ENCODE measurements around the gene PGM2L1. TPM values are rescaled to one million over a fixed set of nuclear protein-coding genes. Genes with fewer than 3 reads are reported as not detected.

Gene PGM2L1
- total RNA-seq: 1 to 10 TPM in 1 of 2 donors, under 1 TPM in 1; 0.66 to 5.2 TPM

DNA sequence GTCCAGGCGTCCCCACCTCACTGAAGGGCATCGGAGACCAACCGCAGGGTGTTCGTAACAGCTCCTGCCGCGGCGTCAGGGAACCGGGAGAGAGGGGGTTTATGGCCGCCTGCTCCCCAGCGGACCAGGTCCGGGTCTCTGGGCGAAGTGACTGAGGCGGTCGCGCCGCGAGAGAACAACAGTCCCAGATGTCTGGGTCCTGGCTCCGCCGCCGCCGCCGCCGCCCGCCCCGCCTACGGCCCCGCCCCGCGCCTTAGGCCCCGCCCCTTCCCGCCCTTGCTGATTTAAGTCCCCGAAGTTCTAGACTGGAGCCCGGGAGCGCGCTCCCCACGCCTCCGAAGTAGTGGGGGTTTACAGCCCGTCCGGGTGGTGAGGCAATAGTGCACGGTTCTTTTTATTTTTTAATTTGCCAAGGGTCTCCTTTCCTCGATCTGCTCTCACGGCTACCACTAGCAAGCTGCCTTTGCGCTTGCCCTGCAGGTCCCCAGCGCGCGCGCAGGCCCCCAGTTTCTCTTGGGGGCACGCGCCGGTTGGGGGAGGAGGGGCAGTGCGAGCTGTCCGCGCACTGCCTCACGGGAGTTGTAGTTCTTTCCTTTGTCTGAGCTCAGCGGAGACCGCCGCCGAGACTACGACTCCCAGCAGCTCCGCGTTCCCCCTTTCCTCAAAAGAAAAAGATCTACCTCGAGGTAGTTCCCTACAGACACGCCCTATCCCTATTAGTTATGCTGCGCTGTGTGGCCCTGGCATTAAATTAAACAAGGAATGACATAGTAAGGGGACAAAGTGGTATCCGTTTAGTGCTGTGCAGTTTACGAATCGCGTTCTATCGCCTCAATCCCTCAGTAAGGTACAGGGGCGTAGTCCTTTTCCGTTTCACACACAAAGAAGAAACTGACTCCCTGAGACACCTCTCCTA, at the start of gene PGM2L1:
Gene PGM2L1 (minus strand): TSS at position 190 of the 916 bp plus-strand sequence. CDS start 272 bp downstream, outside the sequence.
- peak within 1 kb of the TSS; percentile 67 to 98 (median 92) for H3K27ac ChIP-seq
- 0% methylated on average over 33 to 71 of the region's 71 CpGs for WGBS, 2 donors
- ATAC-seq (peak; percentile 95), DNase-seq (peak; percentile 94 to 97 (median 96))
- H3K36me3 ChIP-seq (replicated peaks in 1 of 2; ENCODE audit: insufficient read depth in 1 of 2, low read depth in 2 of 2): no peaks in the 10 kb centered on the region
- no peaks in the 10 kb centered on the region for H3K27me3 ChIP-seq
- TF ChIP-seq, protein P1, sequence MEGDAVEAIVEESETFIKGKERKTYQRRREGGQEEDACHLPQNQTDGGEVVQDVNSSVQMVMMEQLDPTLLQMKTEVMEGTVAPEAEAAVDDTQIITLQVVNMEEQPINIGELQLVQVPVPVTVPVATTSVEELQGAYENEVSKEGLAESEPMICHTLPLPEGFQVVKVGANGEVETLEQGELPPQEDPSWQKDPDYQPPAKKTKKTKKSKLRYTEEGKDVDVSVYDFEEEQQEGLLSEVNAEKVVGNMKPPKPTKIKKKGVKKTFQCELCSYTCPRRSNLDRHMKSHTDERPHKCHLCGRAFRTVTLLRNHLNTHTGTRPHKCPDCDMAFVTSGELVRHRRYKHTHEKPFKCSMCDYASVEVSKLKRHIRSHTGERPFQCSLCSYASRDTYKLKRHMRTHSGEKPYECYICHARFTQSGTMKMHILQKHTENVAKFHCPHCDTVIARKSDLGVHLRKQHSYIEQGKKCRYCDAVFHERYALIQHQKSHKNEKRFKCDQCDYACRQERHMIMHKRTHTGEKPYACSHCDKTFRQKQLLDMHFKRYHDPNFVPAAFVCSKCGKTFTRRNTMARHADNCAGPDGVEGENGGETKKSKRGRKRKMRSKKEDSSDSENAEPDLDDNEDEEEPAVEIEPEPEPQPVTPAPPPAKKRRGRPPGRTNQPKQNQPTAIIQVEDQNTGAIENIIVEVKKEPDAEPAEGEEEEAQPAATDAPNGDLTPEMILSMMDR (IDR thresholded peaks at IDR 0.05): peak in 1 of 7 experiments; percentile 18
- TF ChIP-seq POLR2A (IDR thresholded peaks at IDR 0.05): peak; percentile 76 to 86 (median 84)
- no peaks in the 10 kb centered on the region for H3K9me3 ChIP-seq
- intact Hi-C loops (cut with DNase I): no loop called here
- H3K4me1 ChIP-seq: peaks cover 10% of the 10 kb centered on the region
- H3K4me3 ChIP-seq: peak within 1 kb of the TSS; percentile 87 to 99

DNA sequence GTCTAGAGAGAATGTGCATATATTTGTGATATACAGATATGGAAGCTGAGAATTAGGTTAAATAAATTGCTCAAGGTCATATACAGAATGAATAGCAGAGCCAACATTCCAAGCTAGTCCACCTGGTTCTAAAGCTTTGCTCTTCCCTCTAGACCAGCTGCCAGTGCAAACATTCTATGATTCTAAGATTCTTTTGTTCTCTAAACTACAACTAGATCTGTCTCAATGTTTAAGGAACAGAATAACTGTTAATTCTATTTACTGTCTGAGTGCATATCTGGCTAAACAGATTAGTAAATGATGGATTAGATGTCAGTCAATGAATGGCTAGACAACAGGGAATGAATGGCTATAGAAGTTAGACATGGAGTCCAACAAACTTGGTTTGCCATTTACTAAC, 49.5 kb upstream of the PGM2L1 start:
- Histone ChIP-seq H3K9me3 (no peaks in the 10 kb centered on the region), H3K4me3 (no peak overlapping the region), H3K27me3 (no peaks in the 10 kb centered on the region), H3K27ac (no peak overlapping the region), H3K4me1 (peaks cover 22% of the 10 kb centered on the region), H3K36me3 (replicated peaks in 1 of 2; ENCODE audit: insufficient read depth in 1 of 2, low read depth in 2 of 2) (no peaks in the 10 kb centered on the region)
- DNase-seq (no peak), ATAC-seq (no peak)
- TF ChIP-seq POLR2A (IDR thresholded peaks at IDR 0.05): no peak
- TF ChIP-seq, protein P1 (IDR thresholded peaks at IDR 0.05): no peak
- intact Hi-C loops (cut with DNase I): loop anchor here (5.0 kb wide), 2 partner anchors 60 to 190 kb away; no protein-coding TSS in a partner anchor

DNA sequence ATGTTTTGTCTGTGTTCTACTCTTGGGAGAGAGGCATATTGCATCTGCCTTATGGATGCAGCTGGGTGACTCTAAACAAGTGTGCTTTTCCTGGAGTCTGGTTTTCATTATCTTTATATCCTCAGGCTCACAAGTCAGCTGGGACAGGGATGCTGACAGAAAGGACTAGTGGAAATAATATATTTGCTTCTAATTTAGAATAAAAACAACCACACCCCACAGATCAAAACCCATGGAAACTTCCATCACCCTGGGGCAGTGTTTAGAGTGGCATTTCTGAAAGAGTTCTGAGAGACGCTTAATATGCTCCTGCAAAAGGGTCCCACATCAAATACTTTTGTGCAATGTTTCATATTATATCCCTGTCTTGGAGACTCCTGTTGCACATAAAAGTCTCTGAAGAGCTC, 48.3 kb upstream of the PGM2L1 start:
- intact Hi-C loops (cut with DNase I): loop anchor here (5.0 kb wide), 2 partner anchors 59 to 189 kb away; no protein-coding TSS in a partner anchor
- no peak overlapping the region for H3K27ac ChIP-seq
- H3K36me3 ChIP-seq (replicated peaks in 1 of 2; ENCODE audit: insufficient read depth in 1 of 2, low read depth in 2 of 2): no peaks in the 10 kb centered on the region
- H3K27me3 ChIP-seq: no peaks in the 10 kb centered on the region
- DNase-seq (no peak), ATAC-seq (no peak)
- TF ChIP-seq, protein P1 (IDR thresholded peaks at IDR 0.05): no peak
- no peak for TF ChIP-seq POLR2A (IDR thresholded peaks at IDR 0.05)
- H3K9me3 ChIP-seq: no peaks in the 10 kb centered on the region
- WGBS, 2 donors: 79 to 100% methylated on average over 1 of the region's 1 CpG
- H3K4me3 ChIP-seq: no peak overlapping the region
- H3K4me1 ChIP-seq: peaks cover 28% of the 10 kb centered on the region

DNA sequence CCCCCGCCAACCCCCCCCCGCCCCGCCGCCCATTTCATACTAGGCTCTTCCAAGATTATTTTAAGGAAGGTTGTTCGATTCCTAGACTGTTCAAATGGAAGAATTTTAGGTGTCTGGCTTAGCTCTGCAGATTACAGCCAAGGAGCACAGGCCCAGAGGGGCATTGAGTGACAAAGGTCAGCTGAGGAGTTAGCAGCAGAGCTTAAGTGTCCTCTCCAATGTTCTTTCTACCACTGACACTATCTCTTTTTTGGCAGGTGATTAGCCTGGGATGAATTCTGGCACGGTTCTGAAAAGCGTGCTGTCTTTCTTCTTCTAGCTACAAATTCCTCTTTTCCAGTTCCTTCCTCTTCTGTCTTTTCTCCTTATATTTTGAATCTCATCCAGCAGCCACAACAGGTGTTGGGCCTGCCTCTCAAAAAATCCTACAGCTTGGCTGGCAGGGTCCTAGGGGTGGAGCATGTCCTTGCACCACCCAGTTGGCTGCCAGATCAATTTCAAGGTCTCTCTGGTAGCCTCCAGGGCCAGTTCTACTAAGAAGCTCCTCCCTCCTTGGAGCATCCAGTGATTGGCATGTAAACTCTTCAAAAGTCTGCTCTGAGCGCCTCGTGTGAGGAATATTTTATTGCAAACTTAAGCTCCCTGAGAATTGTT, 46.1 kb upstream of the PGM2L1 start:
- Histone ChIP-seq H3K4me1 (peaks cover 28% of the 10 kb centered on the region), H3K36me3 (replicated peaks in 1 of 2; ENCODE audit: insufficient read depth in 1 of 2, low read depth in 2 of 2) (no peaks in the 10 kb centered on the region), H3K27me3 (no peaks in the 10 kb centered on the region), H3K27ac (peak overlapping the region in 1 of 4 donors; percentile 29), H3K4me3 (no peak overlapping the region), H3K9me3 (no peaks in the 10 kb centered on the region)
- TF ChIP-seq, protein P1 (IDR thresholded peaks at IDR 0.05): peak in 1 of 7 experiments; percentile 13
- no peak for TF ChIP-seq POLR2A (IDR thresholded peaks at IDR 0.05)
- peak; percentile 58 to 81 (median 74) for DNase-seq
- ATAC-seq: peak; percentile 58
- WGBS, 2 donors: 58 to 64% methylated on average over 9 of the region's 9 CpGs
- intact Hi-C loops (cut with DNase I): no loop called here
